Glomerular visceral epithelial cell (primary cell): ENCODE results near the gene KCNA10.

Experiments
- DNase-seq: peaks from one replicate; pipeline ENCODE4 v3.0.0-alpha.2; 2016; ENCODE audit errors: extremely low spot score

The KCNA10 gene

DNA sequence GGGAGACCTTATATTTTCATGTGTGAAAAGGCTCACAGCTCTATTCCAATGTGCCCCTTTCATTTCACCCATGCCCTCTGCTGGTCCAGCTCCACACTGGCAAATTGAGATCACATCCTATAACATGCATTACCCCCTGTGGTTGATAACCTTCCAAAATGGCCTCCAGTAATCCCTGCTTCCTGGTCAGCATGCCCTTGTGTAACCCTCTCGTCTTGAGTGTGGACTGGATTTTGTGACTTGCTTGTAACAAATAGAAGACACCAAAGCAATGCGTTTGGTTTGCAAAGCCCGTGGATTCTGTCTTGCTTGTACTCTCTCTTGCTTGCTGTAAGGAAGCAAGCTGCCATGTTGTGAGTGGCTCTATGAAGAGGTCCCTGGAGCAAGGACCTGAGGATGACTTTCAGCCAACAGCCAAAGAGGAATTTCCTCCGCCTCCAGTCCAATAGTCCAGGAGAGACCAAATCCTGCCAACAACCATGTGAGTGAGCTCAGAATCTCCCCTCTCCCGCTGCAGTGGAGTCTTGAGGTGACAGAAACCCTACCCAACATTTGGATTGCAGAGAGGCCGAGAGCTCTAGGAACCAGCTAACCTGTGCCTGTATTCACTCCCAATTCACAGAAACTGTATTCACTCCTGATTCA lies 17.4 kb downstream of the KCNA10 start:
- DNase-seq, result no peak

DNA sequence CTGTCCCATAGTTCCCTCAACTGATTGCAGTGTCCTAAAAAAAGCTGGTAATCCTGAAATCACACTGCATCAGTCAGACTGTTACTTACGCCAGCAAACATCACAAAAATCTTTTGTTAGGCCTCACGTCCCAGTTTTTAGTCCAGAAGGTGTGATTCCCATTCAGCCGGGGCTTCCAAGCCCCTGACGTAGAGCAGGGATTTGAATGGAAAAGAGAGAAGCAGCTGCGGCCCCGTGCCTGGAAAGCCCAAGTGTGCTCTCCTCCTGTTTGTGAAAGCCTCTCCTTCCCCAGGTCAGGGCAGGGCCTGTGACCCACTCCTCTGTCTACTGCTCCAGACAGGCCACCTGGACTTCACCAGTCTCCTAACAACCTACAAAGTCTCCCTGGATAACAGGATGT lies 20.7 kb downstream of the KCNA10 start:
- no peak for DNase-seq

DNA sequence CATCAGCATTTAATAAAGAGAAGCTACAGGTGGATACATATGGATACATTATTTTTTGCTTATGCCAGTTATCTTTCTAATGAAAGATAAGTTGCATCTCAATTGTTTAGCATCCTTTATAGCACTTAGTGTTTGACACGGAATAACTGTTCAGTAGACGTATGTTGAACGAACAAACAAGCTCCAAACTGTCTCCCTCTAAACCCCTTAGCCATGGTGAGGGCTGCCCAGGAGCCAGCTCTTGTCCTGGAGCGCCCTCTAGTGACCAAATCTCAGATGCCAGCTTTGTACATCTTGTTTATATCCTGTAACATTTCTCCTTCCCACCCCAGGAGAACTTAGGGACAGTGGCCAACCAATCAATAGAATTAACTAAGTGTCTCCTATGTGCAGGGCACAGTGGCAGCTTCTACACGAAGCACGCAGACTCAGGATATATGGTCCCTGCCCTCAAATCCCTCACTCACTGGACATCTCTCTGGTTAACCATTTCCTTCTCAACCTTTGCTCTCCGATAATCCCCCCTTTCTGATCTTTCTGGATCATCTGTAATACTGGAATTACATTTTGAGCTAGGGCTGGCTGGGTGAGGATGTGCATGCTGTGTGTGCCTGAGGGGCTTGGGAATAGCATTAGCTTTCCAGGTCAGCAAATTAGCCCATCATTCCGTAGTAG lies 22.9 kb downstream of the KCNA10 start:
- peak; percentile 74 for DNase-seq

DNA sequence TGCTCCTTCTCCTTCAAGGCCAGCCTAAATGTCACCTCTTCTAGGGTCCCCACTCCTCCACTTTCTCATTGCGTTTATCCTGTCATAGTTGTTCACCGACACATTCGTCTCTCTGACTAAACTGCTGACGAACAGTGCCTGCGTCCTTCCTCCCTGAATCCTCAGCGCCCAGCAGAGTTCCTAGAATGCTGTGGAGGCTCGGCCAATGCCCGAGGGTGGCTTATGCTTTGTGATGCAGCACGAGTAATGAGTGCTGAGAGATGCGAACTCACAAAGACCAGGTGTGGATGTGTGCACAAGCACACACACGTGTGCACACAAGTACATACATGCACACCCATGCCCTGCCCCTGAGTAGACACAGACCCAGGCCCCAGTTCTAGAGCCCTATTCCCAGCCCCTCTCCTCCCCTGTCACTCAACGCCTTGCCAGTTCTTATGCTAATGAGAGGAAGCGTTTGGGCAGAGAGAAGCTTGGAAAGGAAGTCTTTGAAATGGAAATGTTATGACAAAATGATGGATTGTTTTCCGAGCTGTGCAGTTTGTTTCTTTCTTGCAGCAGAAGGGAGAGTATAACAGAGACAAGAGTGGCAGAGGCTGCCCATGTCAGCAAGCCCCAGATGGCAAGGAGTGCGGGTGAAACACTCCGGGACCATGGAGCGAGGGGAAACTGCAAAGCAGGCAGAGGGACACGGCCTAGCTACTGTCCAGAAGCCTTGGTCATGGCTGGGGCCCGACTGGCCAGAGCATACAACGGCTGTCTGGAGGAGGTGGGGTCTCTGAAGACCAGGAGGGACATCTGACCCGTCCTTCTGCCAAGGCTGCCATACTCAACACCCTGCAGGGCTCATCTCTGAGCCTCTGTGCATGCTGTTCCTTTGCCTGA lies 24.2 kb downstream of the KCNA10 start:
- DNase-seq, result no peak

DNA sequence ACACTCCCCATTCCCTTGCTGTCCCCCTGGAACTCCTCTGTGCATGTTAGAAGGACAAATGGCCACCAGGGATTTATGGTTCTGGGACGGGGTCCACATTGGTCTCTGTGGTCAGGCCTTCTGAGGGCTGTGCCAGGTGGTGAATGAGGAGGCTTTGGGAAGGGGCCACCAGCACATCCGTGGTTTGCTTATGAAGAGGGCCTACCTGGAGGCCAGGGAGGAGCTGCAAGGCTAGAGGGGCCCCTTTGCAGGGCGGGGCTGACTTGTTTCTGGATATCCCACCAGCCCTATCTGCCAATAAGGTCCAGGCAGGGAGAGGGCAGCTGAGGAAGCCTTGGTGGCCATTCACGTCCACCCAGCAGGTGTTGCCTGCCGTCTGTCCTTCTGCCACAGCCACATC lies 24.9 kb downstream of the KCNA10 start:
- no peak for DNase-seq

DNA sequence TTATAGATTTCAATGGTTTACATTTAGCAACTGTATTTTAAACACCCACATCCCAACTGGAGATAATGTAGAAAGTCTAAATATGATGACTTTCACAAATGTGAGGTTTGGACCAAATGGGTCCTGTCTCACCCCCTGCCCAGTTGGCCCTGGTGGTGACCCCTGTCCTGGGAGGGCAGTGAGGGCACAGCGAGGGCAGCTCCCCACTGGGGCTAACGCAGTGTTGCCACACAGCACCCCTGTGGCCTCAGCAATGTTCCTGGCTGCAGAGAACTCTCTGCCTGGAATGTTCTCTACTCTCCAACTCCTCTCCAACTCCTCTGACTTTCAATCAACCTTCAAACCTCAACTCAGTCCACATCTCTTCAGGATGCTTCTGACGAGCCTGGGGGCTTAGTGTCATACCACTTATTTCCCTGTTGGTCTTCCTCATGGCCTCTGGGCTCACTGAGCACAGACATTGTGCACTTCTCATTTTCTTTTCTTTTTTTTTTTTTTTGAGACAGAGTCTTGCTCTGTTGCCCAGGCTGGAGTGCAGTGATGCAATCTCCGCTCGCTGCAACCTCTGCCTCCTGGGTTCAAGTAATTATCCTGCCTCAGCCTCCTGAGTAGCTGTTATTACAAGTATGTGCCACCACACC lies 25.8 kb downstream of the KCNA10 start:
- no peak for DNase-seq

DNA sequence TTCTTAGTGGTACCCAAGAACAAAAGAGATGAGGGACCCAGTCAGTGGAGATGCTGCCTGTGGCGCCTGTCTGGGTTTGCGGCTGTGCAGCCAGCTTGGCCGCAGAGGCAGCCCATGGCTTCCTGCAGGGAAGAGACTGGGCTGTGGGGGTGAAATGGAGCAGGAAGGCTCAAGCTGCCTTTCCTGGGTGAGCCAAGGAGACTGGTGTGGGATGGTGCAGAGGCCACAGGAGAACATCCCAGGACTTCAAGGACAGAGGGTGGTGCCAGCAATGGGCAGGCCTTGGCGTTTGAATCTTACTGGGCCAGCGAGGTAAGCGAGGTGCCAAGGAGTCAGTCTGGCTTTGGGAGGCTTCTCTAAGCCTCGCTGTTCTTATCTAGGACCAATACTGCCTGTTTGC lies 26.4 kb downstream of the KCNA10 start:
- no peak for DNase-seq

DNA sequence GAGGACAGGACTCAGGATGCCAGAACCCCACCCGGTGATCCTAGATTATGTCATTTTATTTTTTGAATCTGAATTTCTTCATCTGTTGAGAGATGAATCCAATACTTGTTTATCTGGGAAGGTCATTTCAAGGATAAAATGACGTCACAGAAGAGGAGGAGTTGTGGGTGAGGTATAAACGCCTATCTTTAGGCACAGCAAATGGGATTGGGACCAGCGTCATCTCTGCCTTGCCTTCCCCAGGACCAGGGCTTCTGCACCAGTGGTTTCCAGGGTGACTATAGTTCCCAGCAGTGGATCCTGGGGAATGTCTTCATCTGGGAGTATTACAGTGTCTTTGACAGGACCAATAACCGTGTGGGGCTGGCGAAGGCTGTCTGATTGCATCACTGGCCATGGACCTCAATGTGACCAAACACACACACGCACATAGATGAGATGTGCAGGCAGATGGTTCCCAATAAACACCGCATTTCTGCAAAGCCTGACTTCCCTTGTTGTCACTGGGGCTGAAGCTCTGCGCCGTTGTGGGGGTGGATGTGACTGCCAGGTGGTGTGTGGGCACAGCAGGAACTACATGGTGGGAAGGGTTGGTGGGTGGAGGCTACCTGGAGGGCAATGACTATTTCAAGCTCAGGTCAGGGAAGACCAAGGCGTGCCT lies 28.1 kb downstream of the KCNA10 start:
- DNase-seq, result no peak

DNA sequence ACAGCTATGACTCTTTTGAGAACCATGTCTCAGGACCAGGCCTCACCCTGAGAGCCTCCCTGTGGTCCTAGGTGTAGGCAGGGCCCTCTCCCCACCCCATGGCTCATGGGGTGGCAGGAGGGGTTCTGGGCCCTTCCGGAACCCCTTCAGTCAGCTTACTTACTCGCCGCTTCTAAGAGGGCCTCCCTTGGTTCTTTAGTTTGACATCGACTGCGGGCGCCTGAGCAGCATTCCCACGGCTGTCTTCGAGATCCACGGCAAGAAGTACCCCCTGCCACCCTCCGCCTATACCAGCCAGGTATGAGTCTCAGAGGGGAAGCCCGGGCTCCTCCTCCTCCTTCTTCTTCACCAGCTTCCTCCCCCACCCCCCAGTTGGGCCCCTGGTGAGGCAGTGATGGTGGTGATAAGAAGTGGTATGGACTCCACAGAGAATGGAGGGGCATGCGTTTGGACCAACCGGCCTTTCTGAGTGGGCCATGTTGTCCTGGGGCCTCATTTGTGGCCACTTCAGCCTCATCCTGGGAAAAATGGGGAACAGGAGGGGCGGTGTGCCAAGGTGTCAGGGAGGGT lies 28.9 kb downstream of the KCNA10 start:
- no peak for DNase-seq

DNA sequence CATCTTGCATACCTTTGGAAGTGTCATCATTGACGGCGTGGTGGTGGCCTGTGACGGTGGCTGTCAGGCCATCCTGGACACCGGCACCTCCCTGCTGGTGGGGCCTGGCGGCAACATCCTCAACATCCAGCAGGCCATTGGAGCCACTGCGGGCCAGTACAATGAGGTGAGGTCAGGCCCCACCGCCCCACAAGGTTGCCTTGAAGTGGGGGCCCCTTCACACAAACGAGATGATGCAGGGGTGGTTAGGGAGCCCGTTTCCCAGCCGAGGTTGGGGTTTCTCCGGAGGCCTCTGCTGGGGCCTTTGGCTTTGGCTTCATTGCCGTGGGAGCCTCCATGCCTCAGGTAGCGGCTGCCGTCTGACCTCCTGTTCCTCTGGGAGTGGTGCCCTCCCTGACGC lies 29.6 kb downstream of the KCNA10 start:
- no peak for DNase-seq

DNA sequence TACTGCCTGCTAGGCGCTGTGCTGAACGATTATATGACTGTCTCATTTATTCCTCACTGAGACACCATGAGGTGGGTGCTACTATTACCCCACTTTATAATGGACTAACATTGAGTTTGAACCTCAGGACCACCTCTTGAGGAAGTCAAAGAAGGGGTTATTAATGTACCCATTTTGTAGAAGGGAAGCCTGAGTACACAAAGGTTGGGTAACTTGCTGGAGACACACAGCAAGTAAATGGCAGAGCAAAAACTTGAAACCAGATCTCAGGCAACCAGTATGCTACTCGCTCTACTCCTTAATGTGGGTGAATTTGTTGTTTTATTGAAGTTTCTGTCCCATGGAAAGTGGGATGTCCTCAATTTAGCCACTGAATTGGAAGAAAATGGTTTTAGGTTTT lies 30.1 kb downstream of the KCNA10 start:
- no peak for DNase-seq

DNA sequence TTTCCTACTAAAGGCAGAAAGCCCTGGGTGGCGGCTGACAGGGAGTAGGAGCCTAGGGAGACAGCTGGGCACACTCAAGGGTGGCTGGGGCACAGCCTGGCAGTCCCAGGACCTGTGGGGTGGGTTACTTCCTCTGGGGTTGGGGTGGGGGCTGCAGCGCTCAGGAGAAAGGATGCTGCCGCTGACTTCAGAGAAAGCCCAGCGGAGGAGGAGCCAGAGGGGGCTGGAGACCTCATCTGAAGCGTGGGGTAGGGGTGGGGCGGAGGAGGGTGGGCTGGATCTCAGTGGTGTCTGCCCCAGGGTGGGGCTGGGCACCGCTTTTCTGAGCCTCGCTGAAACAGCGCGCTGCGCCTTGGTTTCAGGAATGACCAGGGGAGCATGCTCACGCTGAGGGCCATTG lies 30.8 kb downstream of the KCNA10 start:
- no peak for DNase-seq

DNA sequence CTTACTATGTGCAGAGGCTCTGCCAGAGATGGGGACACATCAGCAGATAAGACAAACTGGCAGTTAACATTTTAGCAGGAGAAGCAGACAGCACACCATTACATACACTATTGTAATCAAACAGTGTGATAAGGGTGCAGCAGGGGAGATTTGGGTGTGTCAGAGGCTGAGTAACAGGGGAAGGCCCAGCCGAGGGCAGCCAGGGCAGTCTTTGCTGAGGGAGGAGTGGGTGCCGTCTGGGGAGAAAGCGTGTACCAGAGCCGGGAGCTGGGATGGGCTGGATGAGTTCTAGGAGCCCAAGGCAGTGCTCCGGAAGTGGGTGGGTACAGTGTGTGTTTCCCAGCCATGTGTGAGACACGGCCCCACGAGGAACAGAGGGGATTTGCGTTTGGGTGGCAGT lies 31.2 kb downstream of the KCNA10 start:
- DNase-seq, result no peak

DNA sequence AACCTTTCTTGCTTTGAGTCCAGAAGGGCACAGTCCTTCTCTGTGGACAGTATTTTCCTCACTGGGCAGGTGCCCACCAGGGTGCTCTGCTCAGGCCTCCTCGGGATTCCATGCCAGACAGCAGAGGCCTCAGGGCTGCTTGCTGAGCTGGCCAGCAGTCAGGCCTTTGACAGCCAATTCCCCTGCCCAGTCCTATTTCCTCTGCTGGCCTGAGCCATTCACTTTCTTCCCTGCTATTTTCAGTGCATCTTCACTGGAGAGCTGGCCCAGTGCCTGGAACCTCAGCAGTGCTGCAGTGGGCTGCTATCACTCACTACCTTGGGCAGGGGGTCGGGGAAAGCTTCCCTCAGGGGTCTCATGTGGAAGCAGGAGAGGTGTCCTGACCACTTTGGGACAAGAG lies 33.2 kb downstream of the KCNA10 start:
- no peak for DNase-seq

DNA sequence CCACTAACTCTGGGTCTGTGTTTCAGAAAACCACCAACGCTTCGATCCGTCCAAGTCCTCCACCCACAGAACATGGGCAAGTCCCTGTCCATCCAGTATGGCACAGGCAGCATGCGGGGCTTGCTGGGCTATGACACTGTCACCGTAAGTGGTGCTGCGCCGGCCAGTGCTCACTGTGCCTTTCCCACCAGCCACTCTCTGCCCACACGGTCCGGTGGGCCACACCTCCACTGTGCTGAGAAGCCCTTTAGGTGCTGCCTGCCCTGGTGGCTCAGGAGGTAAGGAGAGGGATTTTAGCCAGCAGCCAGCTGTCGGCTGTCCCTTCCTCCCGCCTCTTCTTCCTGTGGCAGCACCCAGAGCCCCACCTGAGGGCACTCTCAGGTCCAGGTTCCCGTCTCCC lies 34.2 kb downstream of the KCNA10 start:
- DNase-seq, result no peak

DNA sequence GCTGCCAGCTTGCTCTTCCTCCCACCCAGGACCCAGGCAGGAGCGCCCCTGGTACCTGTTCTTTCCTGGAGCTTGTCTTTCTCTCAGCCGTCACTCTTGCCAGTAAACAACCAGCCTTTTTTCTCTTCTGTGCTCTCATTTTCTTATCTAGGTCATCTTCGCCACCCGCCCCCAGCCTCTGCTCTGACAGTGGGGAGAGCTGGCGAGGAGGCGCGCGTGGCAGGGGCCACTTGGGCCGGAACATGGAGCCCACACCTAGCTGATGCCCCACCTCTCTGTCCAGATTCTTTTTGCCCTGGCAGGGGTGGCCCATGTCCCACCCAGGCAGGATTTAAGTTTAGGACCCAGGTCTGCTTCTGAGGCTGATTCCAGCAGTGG lies 35.7 kb downstream of the KCNA10 start:
- DNase-seq, result no peak

DNA sequence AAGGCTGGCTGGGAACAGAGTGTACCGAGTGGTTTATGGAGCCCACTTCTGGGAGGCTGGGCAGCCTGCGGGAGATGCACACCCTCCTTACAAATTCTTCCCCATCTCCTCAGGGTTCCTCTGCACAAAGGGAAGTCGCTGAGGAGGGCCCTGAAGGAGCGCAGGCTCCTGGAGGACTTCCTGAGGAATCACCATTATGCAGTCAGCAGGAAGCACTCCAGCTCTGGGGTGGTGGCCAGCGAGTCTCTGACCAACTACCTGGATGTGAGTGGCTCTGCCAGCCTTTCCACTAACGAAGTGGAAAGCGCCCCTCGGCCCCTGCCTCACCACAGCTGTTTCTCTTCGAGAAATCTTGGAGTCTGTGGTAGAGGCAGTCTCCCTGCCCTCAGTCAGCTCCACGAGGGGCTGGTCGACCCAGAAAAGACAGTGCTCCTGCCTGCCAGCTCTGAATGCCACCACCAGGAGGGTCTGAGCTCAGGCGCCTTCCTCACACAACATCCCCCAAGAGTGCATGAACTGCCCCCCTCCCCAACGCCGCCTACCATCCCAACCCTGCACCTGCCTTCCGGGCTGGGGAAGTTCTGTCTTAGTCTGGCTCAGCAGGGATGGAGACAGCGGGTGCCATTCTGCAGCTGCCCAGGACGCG lies 36.2 kb downstream of the KCNA10 start:
- no peak for DNase-seq

DNA sequence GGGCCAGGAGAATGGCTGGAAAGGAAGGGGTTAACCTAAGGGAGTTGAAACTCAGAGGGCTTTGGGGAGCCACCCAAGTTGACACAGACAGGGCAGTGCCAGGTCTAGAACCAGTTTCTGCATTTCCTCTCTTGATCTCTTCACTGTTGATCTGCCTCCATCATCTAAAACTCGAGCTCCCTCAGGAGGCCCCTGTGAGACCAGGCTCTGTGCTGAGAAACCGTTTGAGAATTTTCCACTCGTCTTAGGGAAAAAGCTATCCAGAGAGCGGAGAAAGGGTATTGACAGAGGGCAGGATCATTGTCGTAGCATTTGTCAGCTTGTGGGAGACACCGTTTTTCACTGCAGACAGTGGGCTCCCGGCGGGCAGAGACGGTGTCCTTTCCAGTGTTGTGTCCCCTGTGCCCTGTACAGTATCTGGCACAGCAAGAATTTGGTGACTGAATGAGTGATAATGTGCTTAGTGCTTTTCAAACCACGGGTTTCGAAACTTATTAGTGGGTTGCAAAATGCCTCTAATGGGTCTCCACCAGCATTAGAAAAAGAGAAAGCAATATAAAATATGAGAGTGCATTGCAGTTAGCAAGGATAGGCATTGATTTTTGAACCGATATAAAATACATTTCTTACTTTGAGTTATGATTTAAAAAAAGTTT lies 36.9 kb downstream of the KCNA10 start:
- DNase-seq, result no peak

DNA sequence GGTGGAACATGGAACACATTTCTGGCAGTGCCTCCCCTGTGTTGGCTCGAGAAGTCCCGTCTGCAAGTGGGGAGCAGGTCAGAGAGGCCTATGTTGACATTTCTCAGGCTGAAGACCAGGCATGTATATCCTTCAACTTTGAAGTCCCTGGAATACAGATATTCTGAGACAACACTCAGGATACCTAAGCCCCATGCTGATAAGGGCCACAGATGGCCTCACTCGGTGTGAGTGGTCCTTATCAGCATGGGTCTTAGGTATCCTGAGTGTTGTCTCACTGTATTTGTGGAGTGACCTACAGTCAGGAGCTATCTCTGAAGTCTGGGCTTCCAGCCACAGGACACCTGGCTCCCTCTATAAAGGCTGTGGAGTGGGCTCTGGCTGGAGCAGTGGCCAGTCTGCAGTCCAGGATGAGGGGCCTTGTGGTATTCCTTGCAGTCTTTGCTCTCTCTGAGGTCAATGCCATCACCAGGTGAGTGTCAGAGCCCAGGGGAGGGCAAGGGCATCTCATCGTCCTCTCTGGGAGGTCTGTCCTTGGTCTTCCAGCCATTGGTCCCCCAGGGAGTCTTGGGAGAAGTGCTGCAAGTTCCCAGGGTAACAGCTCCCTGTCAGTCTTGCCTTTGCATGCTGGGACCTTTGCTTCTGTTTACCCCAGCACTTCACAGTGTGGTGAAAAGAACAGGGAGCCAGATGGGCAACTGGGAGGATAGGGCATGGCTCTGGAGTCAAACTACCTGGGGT lies 38.4 kb downstream of the KCNA10 start:
- DNase-seq, result no peak

DNA sequence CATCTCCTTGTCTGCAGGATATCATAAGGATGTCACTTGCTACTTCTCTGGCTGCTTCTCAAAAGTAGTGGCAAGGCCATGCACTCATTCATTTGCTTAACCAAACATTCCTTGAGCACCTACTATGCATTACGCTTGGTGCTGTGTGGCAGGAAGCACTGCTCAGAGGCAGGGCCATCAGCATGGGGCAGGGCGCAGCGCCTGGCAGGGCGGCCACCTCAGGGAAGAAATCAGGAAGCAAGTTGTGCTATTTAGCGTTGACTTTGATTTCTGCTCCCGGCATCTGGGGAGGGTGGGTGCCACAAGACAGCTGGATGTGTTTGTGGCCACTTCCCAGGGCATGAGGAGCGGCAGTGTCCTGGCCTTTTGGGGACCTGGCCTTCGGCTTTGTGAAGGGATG lies 40.1 kb downstream of the KCNA10 start:
- no peak for DNase-seq
